ENCODE results near the gene NPIPB2. TPM values are rescaled to one million over a fixed set of nuclear protein-coding genes. Genes with fewer than 3 reads are reported as not detected.

Gene NPIPB2
- 1.5 and 11.3 TPM in 2 replicates for total RNA-seq

GRCh38 chr16:11941945-11942344, at the start of gene NPIPB2:
TSS of gene NPIPB2 (minus strand) at chr16:11942045. CDS start at chr16:11942045, 0 bp downstream.

GRCh38 chr16:11964761-11965551, 23.1 kb upstream of the NPIPB2 start, which contains the start of gene TNFRSF17:
TSS of gene TNFRSF17 (plus strand) at chr16:11965210. CDS start at chr16:11965325, 115 bp downstream.

GRCh38 chr16:11915644-11916523, 26.0 kb downstream of the NPIPB2 start, which contains the start of gene GSPT1:
TSS of gene GSPT1 (minus strand) at chr16:11915956. CDS start at chr16:11915720, 236 bp downstream.

Other genes with a start within 250 kb of the NPIPB2 start
- 25.1 and 34.6 TPM in 2 replicates for gene TXNDC11, start 199.2 kb downstream of the NPIPB2 start, total RNA-seq
- gene ZC3H7A, start 144.8 kb downstream of the NPIPB2 start, total RNA-seq: 26.4 and 101 TPM in 2 replicates
- 28.5 and 51.0 TPM in 2 replicates for gene RSL1D1, start 90.5 kb downstream of the NPIPB2 start, total RNA-seq
- 35.8 and 87.2 TPM in 2 replicates for gene GSPT1, start 26.1 kb downstream of the NPIPB2 start, total RNA-seq
- gene TNFRSF17, start 23.2 kb upstream of the NPIPB2 start, total RNA-seq: not detected in 2 replicates
- 6.5 and 20.5 TPM in 2 replicates for gene SNX29, start 34.7 kb upstream of the NPIPB2 start, total RNA-seq

Data from bladder microvascular endothelial cell (primary cell).